ENCODE results near the gene ANKH. TPM values are rescaled to one million over a fixed set of nuclear protein-coding genes. Genes with fewer than 3 reads are reported as not detected.

ANKH gene
- total and polyA plus RNA-seq, 2 of the 13 experiments (the other 11 are each of a cell fraction or from before 2014, with no cell fraction given): 25.0 to 36.0 TPM

GRCh38 chr5:14759744-14760547 lies 111.6 kb downstream of the ANKH start (continued):
- no peak for TF ChIP-seq HMGXB3 (CRISPR knock-in tag; IDR thresholded peaks at IDR 0.05; ENCODE audit: borderline replicate concordance)

GRCh38 chr5:14757850-14758249 lies 113.7 kb downstream of the ANKH start:
- DNase-seq (ENCODE audit: low spot score): no peak
- TF ChIP-seq ZNF674 (CRISPR knock-in tag; IDR thresholded peaks at IDR 0.05; ENCODE audit: low read depth) (no peak), ZFP90 (CRISPR knock-in tag; IDR thresholded peaks at IDR 0.05; ENCODE audit: borderline replicate concordance) (no peak), AHDC1 (CRISPR knock-in tag; IDR thresholded peaks at IDR 0.05; ENCODE audit: borderline replicate concordance) (no peak), ZNF180 (CRISPR knock-in tag; IDR thresholded peaks at IDR 0.05; ENCODE audit: borderline replicate concordance, low read depth) (no peak)
- Histone ChIP-seq H4K20me1 (ENCODE audit: insufficient read depth, low read length) (no peaks in the 10 kb centered on the region), H3K9me3 (ENCODE audit: low read length) (no peaks in the 10 kb centered on the region), H3K4me1 (ENCODE audit: insufficient read depth, low read length) (peaks cover 43% of the 10 kb centered on the region), H3K4me2 (ENCODE audit: low read depth, low read length) (no peak overlapping the region), H3K27me3 (ENCODE audit: control insufficient read depth in 1 of 2, insufficient read depth in 2 of 2, low read length in 2 of 2) (no peaks in the 10 kb centered on the region), H2AFZ (ENCODE audit: low read length) (no peak overlapping the region), H3K4me3 (replicated peaks in 1 of 3; ENCODE audit: insufficient read depth in 1 of 3, low read depth in 2 of 3, low read length in 3 of 3) (no peak overlapping the region), H3K36me3 (replicated peaks in 1 of 2; ENCODE audit: control insufficient read depth in 1 of 2, insufficient read depth in 2 of 2, low read length in 2 of 2) (peaks cover 0 to 10% of the 10 kb centered on the region in 2 experiments; a peak in 2 of 5 replicates), H3K9ac (ENCODE audit: insufficient read depth, low read depth, low read length) (no peak overlapping the region), H3K27ac (ENCODE audit: extremely low read length, insufficient read depth, low read length) (no peak overlapping the region), H3K79me2 (ENCODE audit: insufficient read depth, low read length) (no peaks in the 10 kb centered on the region)
- 97% methylated on average over 9 of the region's 9 CpGs for WGBS (ENCODE audit: low lambda C conversion rate)
- ChIA-PET POLR2A (no interaction called here), CTCF (ENCODE audit: low intra/inter-chr PET ratio, low total read pairs) (no interaction called here)
- in situ Hi-C loops (cut with HindIII; ENCODE audit: extremely low pct_ligation_motif_present, low pct_unique_long_range_greater_than_20kb): no loop called here
- BruUV-seq (replicated peaks): no TSS peak
- intact Hi-C loops (cut with micrococcal nuclease; ENCODE audit: unreplicated experiment): no loop called here
- no peak for ATAC-seq
- FAIRE-seq: no peak
